K562 (cell line): ENCODE results near the gene MOK. TPM values are rescaled to one million over a fixed set of nuclear protein-coding genes. Genes with fewer than 3 reads are reported as not detected.

Source experiments
- ATAC-seq: fragments of 200-7000 bp; cut with Tn5 transposase; 3 replicates; pipeline ENCODE4 v1.9.1; 2020; ENCODE audit warnings: moderate library complexity
- BruUV-seq: library from RNA; stranded (reverse); fragments of 400-500 nt; replicated peaks from 2 replicates; lab custom pipeline; 2021; lab: Mats Ljungman, UMichigan
- CTCF ChIA-PET: fragments of 300-600 bp; formaldehyde crosslinking; extraction: SDS; loops from one replicate; lab custom pipeline; 2021; ENCODE audit warnings: low intra/inter-chr PET ratio; lab: Yijun Ruan, JAX
- POLR2A ChIA-PET: fragments of 300-600, 350-650 bp; sonication (Branson Sonifier 250); formaldehyde crosslinking; extraction: SDS; loops from one replicate; lab custom pipeline; 2021; ENCODE audit warnings: antibody characterized with exemption, inconsistent platforms; lab: Yijun Ruan, JAX
- DNase-seq, 4 experiments: peaks; one replicate each; pipeline versions ENCODE4 v3.0.0 to v3.0.0-alpha.2; 2011 to 2018; ENCODE audit warnings: low spot score in 3 of 4, mixed read lengths in 3 of 4; ENCODE audit errors: extremely low read depth in 1 of 4
- FAIRE-seq: peaks from 2 replicates; lab custom pipeline; 2011; peaks lifted over from hg19 to GRCh38; lab: Jason Lieb, UNC
- H2AFZ ChIP-seq: 2 replicates; pipeline ENCODE4 v1.6.0; 2011; ENCODE audit warnings: low read depth, low read length, control low read depth, inconsistent platforms
- H3K27ac ChIP-seq: fragments of 200-600 bp; 3 replicates; pipeline ENCODE4 v1.8.0; 2011; ENCODE audit warnings: low read depth, mild to moderate bottlenecking, control low read depth, inconsistent platforms, low read length, moderate library complexity, mixed read lengths; ENCODE audit errors: extremely low read depth
- H3K27me3 ChIP-seq, 2 experiments: fragments of 300-600 bp in 1 of 2; 2 replicates in 1 of 2; 3 replicates in 1 of 2; pipeline versions ENCODE4 v1.6.0 to v1.8.0; 2011; ENCODE audit warnings: inconsistent platforms in 2 of 2, low read length in 2 of 2, mild to moderate bottlenecking in 1 of 2, mixed read lengths in 1 of 2, moderate library complexity in 1 of 2; ENCODE audit not compliant: control insufficient read depth in 2 of 2, insufficient read depth in 2 of 2
- H3K36me3 ChIP-seq: fragments of 300-600 bp; 3 replicates; pipeline ENCODE4 v1.8.0; 2011; ENCODE audit warnings: mild to moderate bottlenecking, low read length, inconsistent platforms; ENCODE audit not compliant: control insufficient read depth, insufficient read depth
- H3K4me1 ChIP-seq, 2 experiments: fragments of 200-600 bp in 1 of 2; replicated peaks in 1 of 2; 2 replicates in 1 of 2; 3 replicates in 1 of 2; pipeline versions ENCODE4 v1.5.1 to v1.8.0; 2011; ENCODE audit warnings: inconsistent platforms in 2 of 2, low read length in 2 of 2, mild to moderate bottlenecking in 1 of 2, mixed read lengths in 1 of 2, moderate library complexity in 1 of 2; ENCODE audit not compliant: control insufficient read depth in 2 of 2, insufficient read depth in 2 of 2
- H3K4me2 ChIP-seq: 2 replicates; pipeline ENCODE4 v1.6.1; 2011; ENCODE audit warnings: low read length, control low read depth, inconsistent platforms, mixed read lengths; ENCODE audit not compliant: insufficient read depth
- H3K4me3 ChIP-seq: fragments of 200-600 bp; sonication (generic), shearing (Covaris generic); 2 replicates; pipeline ENCODE4 v1.5.1; 2016; ENCODE audit warnings: control low read depth, inconsistent platforms
- H3K79me2 ChIP-seq: fragments of 200-600 bp; 3 replicates; pipeline ENCODE4 v1.8.0; 2011; ENCODE audit warnings: low read length, inconsistent platforms; ENCODE audit not compliant: control insufficient read depth, insufficient read depth
- H3K9ac ChIP-seq, 2 experiments: 2 replicates each; pipeline versions ENCODE4 v1.6.0 to v1.6.1; 2011; ENCODE audit warnings: low read depth in 2 of 2, low read length in 2 of 2, control low read depth in 1 of 2, inconsistent platforms in 1 of 2, mild to moderate bottlenecking in 1 of 2, mixed read lengths in 1 of 2; ENCODE audit not compliant: insufficient read depth in 1 of 2
- H3K9me1 ChIP-seq: one replicate; pipeline ENCODE4 v1.6.0; 2011; ENCODE audit warnings: inconsistent platforms, mild to moderate bottlenecking, low read length, moderate library complexity; ENCODE audit not compliant: control insufficient read depth, insufficient read depth
- H3K9me3 ChIP-seq: replicated peaks from 2 replicates; pipeline ENCODE4 v1.5.1; 2011; ENCODE audit warnings: low read depth, low read length, inconsistent platforms; ENCODE audit not compliant: control insufficient read depth, insufficient read depth
- H4K20me1 ChIP-seq: replicated peaks from 2 replicates; pipeline ENCODE4 v1.6.1; 2011; ENCODE audit warnings: low read length, inconsistent platforms, mixed read lengths; ENCODE audit not compliant: control insufficient read depth, insufficient read depth
- TEAD2 ChIP-seq: fragments of 450-650 bp; IDR thresholded peaks from 2 replicates; pipeline ENCODE4 v1.6.1; 2016; ENCODE audit warnings: missing genetic modification characterization, control low read depth, missing compliant biosample characterization
- TGIF2 ChIP-seq: sonication (generic); formaldehyde crosslinking; IDR thresholded peaks from 2 replicates; pipeline ENCODE4 v1.8.1; 2022; ENCODE audit warnings: mild to moderate bottlenecking, missing genetic modification reagents, moderate library complexity
- ZNF507 ChIP-seq: conservative IDR thresholded peaks from 2 replicates; pipeline ENCODE4 v1.6.1; 2017; ENCODE audit warnings: missing genetic modification characterization, missing compliant biosample characterization
- ZNF695 ChIP-seq: fragments of 450-650 bp; formaldehyde crosslinking; IDR thresholded peaks from 2 replicates; pipeline ENCODE4 v1.4.0; 2020; ENCODE audit warnings: mild to moderate bottlenecking, moderate library complexity
- ZNF778 ChIP-seq: fragments of 450-650 bp; formaldehyde crosslinking; IDR thresholded peaks from 2 replicates; pipeline ENCODE4 v1.4.0; 2020; ENCODE audit warnings: mild to moderate bottlenecking, moderate library complexity
- WGBS: fragments of 100-300 bp; shearing (Covaris generic); methylation state at CpG from one replicate; pipeline ENCODE4 v1.1.6; 2016; ENCODE audit warnings: low coverage, mixed read lengths; ENCODE audit not compliant: insufficient coverage; ENCODE audit errors: missing lambda C conversion rate; 5-methylcytosine and 5-hydroxymethylcytosine counted together
- in situ Hi-C: fragments of 300-500 bp; cut with MboI; formaldehyde crosslinking; loops from 4 replicates; pipeline ENCODE4 v1.15.0; 2018; ENCODE audit warnings: inconsistent platforms, mixed read lengths
- intact Hi-C: fragments of 100-400 bp; cut with micrococcal nuclease; formaldehyde crosslinking; loops from 2 replicates; pipeline ENCODE4 v1.14.2; 2022
- polyA plus RNA-seq, 8 experiments: library from polyadenylated mRNA; depleted of rRNA in 4 of 8; stranded (reverse) in 5 of 8; unstranded in 3 of 8; fragments of >200 nt; fragmentation: Nextera tagmentation in 2 of 8; fragmentation: Illumina TruSeq in 1 of 8; extraction: Ambion mirVana in 2 of 8; extraction: Trizol in 1 of 8; gene quantifications; 2 replicates each; pipeline versions ENCODE4 v1.2.1 to v1.2.3, GENCODE V29; 2011 to 2014; ENCODE audit warnings: inconsistent platforms in 1 of 8, missing spikeins in 1 of 8
- total RNA-seq, 7 experiments: library from RNA; depleted of rRNA in 6 of 7; stranded (reverse); fragments of >200 nt in 6 of 7; fragmentation: Illumina TruSeq in 2 of 7; extraction: Trizol in 2 of 7; gene quantifications; 2 replicates each; pipeline versions ENCODE4 v1.2.1 to v1.2.3, GENCODE V29; 2011 to 2021; ENCODE audit warnings: low replicate concordance in 1 of 7
- TF ChIP-seq, protein P1 (sequence below): sonication (generic); formaldehyde crosslinking; IDR thresholded peaks from 2 replicates; pipeline ENCODE4 v1.4.0; 2020; ENCODE audit warnings: mild to moderate bottlenecking, missing genetic modification reagents

MOK gene
- total and polyA plus RNA-seq, 9 of the 15 experiments (the other 6 are each of a cell fraction or from before 2014, with no cell fraction given), result 1.3 to 8.4 (median 5.3) TPM

DNA sequence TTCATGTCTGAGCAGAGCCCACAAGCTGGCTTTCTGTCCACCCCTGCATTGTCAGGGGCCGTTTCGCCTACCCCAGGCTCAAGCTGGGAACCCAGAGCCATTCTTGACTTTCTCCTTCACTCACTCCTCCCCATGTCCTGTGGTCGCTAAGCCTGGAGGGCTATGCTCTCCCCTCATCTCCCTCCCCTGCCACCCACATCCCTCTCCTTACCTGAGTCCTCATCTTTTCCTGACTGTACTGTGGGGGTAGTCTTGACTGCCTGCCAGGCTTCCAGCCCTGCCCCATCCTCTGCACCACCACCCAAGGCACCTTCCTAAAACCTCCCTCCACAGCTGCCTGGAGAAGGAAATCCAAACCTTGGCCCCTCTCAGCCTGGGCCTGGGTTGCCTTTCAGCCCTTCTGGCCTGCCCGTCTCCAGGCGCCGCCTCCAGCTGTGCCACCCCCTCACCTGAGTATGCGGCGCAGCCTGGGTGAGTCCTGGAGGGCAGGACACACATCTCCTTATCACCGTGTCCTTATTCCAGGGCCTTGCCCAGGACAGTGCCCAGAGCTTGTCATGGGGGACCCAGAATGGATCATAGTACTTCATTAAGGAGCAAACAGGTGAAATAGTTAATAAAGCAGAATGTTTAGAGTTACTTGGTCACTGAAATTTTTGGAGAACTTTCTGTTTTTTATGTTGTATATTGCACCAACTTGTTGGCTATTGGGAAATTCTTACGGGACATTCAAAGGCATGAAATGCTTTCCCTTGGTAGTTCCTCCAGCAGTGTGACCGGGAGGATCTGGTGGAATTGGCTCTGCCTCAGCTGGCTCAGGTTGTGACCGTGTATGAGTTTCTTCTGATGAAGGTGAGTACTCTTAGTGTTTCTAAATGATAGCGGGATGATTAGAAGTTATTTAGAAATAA lies 29.1 kb upstream of the MOK start:
- Histone ChIP-seq H3K27me3 (no peaks in the 10 kb centered on the region), H3K4me3 (no peak overlapping the region), H3K9ac (no peak overlapping the region), H3K4me1 (no peaks in the 10 kb centered on the region), H3K9me3 (no peaks in the 10 kb centered on the region), H2AFZ (no peak overlapping the region), H3K79me2 (no peaks in the 10 kb centered on the region), H3K4me2 (no peak overlapping the region), H3K27ac (no peak overlapping the region), H4K20me1 (no peaks in the 10 kb centered on the region), H3K9me1 (no peaks in the 10 kb centered on the region), H3K36me3 (peaks cover 14% of the 10 kb centered on the region; the same call in 1 of the 3 replicates)
- no peak for TF ChIP-seq TEAD2 (tag)
- TF ChIP-seq, protein P1, sequence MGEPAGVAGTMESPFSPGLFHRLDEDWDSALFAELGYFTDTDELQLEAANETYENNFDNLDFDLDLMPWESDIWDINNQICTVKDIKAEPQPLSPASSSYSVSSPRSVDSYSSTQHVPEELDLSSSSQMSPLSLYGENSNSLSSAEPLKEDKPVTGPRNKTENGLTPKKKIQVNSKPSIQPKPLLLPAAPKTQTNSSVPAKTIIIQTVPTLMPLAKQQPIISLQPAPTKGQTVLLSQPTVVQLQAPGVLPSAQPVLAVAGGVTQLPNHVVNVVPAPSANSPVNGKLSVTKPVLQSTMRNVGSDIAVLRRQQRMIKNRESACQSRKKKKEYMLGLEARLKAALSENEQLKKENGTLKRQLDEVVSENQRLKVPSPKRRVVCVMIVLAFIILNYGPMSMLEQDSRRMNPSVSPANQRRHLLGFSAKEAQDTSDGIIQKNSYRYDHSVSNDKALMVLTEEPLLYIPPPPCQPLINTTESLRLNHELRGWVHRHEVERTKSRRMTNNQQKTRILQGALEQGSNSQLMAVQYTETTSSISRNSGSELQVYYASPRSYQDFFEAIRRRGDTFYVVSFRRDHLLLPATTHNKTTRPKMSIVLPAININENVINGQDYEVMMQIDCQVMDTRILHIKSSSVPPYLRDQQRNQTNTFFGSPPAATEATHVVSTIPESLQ, result no peak
- no peak for TF ChIP-seq ZNF507 (tag)
- no peak for TF ChIP-seq ZNF778
- no peak for TF ChIP-seq TGIF2
- no peak for TF ChIP-seq ZNF695
- no TSS peak for BruUV-seq
- FAIRE-seq, result no peak
- ATAC-seq, result no peak
- CTCF ChIA-PET, result no interaction called here
- in situ Hi-C loops, result no loop called here
- DNase-seq, result no peak
- 86% methylated on average over 9 of the region's 13 CpGs for WGBS
- intact Hi-C loops, result no loop called here
- POLR2A ChIA-PET, result interaction anchor here (0.6 kb wide), 1 partner anchor 16 kb away, joined by 4 read pairs; no protein-coding TSS in a partner anchor
